Peyer's patch (tissue), 4 donors: Measurements from ENCODE around the gene CHCHD3. TPM values are rescaled to one million over a fixed set of nuclear protein-coding genes. Genes with fewer than 3 reads are reported as not detected.

Experiments
- DNase-seq, 3 donors: peaks; one replicate each; pipeline ENCODE4 v3.0.0-alpha.2; 2017 to 2019
- H3K27ac ChIP-seq, 4 donors: fragments of 200-600 bp; sonication (generic); one replicate each; pipeline ENCODE4 v1.5.1; 2016 to 2019
- H3K27me3 ChIP-seq, 2 donors: fragments of 200-600 bp; sonication (generic); one replicate each; pipeline ENCODE4 v1.5.1; 2019
- H3K36me3 ChIP-seq, 3 donors: fragments of 200-600 bp; sonication (generic); one replicate each; pipeline ENCODE4 v1.5.1; 2016 to 2019
- H3K4me1 ChIP-seq, 4 donors: fragments of 200-600 bp; sonication (generic); one replicate each; pipeline ENCODE4 v1.5.1; 2016 to 2019
- H3K4me3 ChIP-seq, 4 donors: fragments of 200-600 bp; sonication (generic); 1 replicate in 3 of 4; 2 replicates in 1 of 4; pipeline ENCODE4 v1.5.1; 2016 to 2019; ENCODE audit warnings: mild to moderate bottlenecking in 1 of 4
- H3K9me3 ChIP-seq, 4 donors: fragments of 200-600 bp; sonication (generic); one replicate each; pipeline ENCODE4 v1.5.1; 2016 to 2019; ENCODE audit warnings: mild to moderate bottlenecking in 1 of 4
- CTCF ChIP-seq, 6 experiments: fragments of 450-650 bp in 4 of 6; fragments of 200-600 bp in 2 of 6; sonication (generic) in 1 of 6; IDR thresholded peaks; one replicate each; pipeline ENCODE4 v1.5.1; 2017 to 2019; ENCODE audit warnings: antibody characterized with exemption in 6 of 6, mild to moderate bottlenecking in 3 of 6, moderate library complexity in 1 of 6
- POLR2A ChIP-seq, 2 donors: fragments of 450-650 bp; IDR thresholded peaks; one replicate each; pipeline ENCODE4 v1.5.1; 2017; ENCODE audit warnings: antibody characterized with exemption in 2 of 2, mild to moderate bottlenecking in 2 of 2, moderate library complexity in 2 of 2
- total RNA-seq, 4 donors: library from RNA; depleted of rRNA; stranded (reverse); fragments of >200 nt; gene quantifications; one replicate each; pipeline ENCODE4 v1.1.0, GENCODE V29; 2016

The CHCHD3 gene
- total RNA-seq, 4 donors from 2014 or later = 53.9 to 114 (median 84.0) TPM

GRCh38 chr7:132819648-132820047 is 262.2 kb downstream of the CHCHD3 start:
- Histone ChIP-seq H3K27me3 (no peaks in the 10 kb centered on the region), H3K4me1 (no peaks in the 10 kb centered on the region), H3K27ac (no peak overlapping the region), H3K36me3 (no peaks in the 10 kb centered on the region), H3K9me3 (no peaks in the 10 kb centered on the region), H3K4me3 (no peak overlapping the region)
- TF ChIP-seq POLR2A (IDR thresholded peaks at IDR 0.05) = no peak
- TF ChIP-seq CTCF (IDR thresholded peaks at IDR 0.05) = no peak
- DNase-seq = no peak

DNA sequence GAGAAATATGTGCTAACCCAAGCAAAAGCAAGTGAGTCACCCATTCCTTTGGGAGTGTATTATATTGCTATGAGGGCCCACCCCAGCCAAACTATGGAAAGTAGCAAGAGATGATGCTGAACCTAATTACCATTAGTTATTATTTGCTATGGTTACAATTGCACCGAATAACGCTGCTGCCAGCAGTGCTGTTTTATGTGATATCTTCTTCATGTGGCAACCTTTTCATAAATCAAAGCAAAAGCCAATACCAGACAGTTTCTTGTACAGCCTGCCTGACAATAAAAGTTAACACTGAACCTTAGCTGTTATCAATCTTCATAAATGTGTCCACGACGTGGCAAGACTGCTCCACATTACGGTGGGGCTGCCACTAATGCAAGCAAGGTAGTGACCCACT is 263.9 kb downstream of the CHCHD3 start:
- no peaks in the 10 kb centered on the region for H3K36me3 ChIP-seq
- H3K4me3 ChIP-seq = no peak overlapping the region
- no peaks in the 10 kb centered on the region for H3K27me3 ChIP-seq
- TF ChIP-seq POLR2A (IDR thresholded peaks at IDR 0.05) = no peak
- no peak for TF ChIP-seq CTCF (IDR thresholded peaks at IDR 0.05)
- no peaks in the 10 kb centered on the region for H3K4me1 ChIP-seq
- no peaks in the 10 kb centered on the region for H3K9me3 ChIP-seq
- no peak for DNase-seq
- H3K27ac ChIP-seq = no peak overlapping the region

DNA sequence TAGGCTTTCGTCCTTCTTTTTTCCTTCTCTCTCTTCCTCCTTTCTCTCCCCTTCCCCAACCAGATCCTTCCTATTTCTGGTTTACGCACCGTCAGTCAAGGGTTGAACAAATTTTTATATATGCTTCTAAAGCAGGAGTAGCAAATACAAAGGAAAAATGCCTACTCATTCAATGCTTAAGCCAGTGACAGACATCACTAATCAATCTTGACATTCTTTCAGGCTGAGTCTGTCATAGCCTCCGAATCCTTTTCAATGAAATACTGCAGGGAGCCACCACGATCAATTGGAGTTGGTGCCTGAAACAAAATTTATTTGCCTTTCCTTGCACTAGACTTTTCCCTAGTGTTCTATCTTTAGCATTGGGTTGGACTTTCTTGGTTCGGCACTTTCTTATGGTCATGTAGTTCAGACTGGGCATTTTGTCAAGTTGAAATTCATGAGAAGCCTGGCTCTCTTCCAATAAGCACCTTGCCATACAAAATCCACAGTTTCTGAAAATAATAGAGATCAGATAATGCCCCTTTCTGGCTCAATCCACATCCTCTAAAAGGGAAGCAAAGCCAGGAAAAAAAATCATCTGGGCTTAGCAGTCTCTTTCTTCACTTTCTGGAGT is 266.1 kb downstream of the CHCHD3 start:
- no peak for TF ChIP-seq POLR2A (IDR thresholded peaks at IDR 0.05)
- no peak for TF ChIP-seq CTCF (IDR thresholded peaks at IDR 0.05)
- Histone ChIP-seq H3K27me3 (no peaks in the 10 kb centered on the region), H3K9me3 (no peaks in the 10 kb centered on the region), H3K4me3 (no peak overlapping the region), H3K27ac (peak overlapping the region in 1 of 4 donors; percentile 21), H3K4me1 (no peaks in the 10 kb centered on the region), H3K36me3 (peaks cover 0 to 3% (median 0%) of the 10 kb centered on the region in 3 donors)
- no peak for DNase-seq

DNA sequence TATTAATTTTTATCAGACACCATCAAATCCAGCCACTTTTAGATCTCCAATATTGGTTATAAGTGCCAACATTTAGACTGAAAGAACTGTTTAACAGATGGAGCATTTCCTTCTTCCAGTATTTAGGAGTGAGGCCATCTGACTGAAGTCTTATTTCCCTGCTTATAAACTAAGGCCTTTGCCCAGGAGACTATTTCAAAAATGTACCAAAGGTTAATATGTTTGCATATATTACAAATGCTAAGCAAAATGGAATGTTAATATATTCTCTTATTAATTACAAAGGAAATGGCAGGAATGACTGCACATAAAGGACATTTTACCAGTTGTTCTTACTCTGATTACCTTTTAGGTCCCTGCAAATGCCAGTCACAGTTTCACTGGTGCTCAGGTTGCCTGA is 266.8 kb downstream of the CHCHD3 start:
- Histone ChIP-seq H3K9me3 (no peaks in the 10 kb centered on the region), H3K27ac (peak overlapping the region in 1 of 4 donors; percentile 21), H3K4me1 (no peaks in the 10 kb centered on the region), H3K27me3 (no peaks in the 10 kb centered on the region), H3K36me3 (peaks cover 0 to 4% (median 0%) of the 10 kb centered on the region in 3 donors), H3K4me3 (no peak overlapping the region)
- no peak for DNase-seq
- no peak for TF ChIP-seq POLR2A (IDR thresholded peaks at IDR 0.05)
- TF ChIP-seq CTCF (IDR thresholded peaks at IDR 0.05) = no peak

DNA sequence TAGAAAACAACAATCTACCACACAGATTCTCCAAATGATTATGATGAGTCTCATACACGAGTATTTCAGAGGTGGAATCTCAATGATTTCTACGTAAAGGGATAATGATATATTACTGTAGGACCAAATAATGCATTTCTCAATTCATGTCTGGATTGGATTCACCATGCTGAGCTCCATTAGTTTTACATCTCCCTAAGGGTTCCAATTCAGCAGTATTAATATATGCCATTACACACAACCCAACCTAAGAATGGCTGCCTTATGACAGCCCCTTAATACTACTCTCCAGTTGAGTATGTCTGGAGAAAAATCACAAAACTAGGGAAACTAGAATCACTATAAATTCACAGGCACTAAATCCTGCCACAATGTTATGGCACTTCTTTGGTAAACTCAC is 271.3 kb downstream of the CHCHD3 start:
- TF ChIP-seq CTCF (IDR thresholded peaks at IDR 0.05) = no peak
- TF ChIP-seq POLR2A (IDR thresholded peaks at IDR 0.05) = no peak
- Histone ChIP-seq H3K4me1 (no peaks in the 10 kb centered on the region), H3K9me3 (no peaks in the 10 kb centered on the region), H3K27me3 (no peaks in the 10 kb centered on the region), H3K36me3 (peaks cover 0 to 4% (median 0%) of the 10 kb centered on the region in 3 donors), H3K4me3 (no peak overlapping the region), H3K27ac (no peak overlapping the region)
- DNase-seq = no peak

- TF ChIP-seq CTCF (IDR thresholded peaks at IDR 0.05) = no peak
- TF ChIP-seq POLR2A (IDR thresholded peaks at IDR 0.05) = no peak
- Histone ChIP-seq H3K4me3 (no peak overlapping the region), H3K27me3 (no peaks in the 10 kb centered on the region), H3K9me3 (no peaks in the 10 kb centered on the region), H3K27ac (no peak overlapping the region), H3K4me1 (no peaks in the 10 kb centered on the region), H3K36me3 (peaks cover 0 to 4% (median 0%) of the 10 kb centered on the region in 3 donors)
- no peak for DNase-seq
These were observed 275.1 kb downstream of the CHCHD3 start for GRCh38 chr7:132806834-132807233.
